GM12878 (cell line): ENCODE data around the gene LIPK. TPM values are rescaled to one million over a fixed set of nuclear protein-coding genes. Genes with fewer than 3 reads are reported as not detected.
"Not testable (repeated sequence)": the region's sequence is repeated elsewhere in the genome, so short reads cannot be mapped to it uniquely, and the experiment has no call there.

Experiments used
- ATAC-seq: fragments of 200-7000 bp; cut with Tn5 transposase; 3 replicates; pipeline ENCODE4 v1.9.1; 2020; ENCODE audit warnings: mild to moderate bottlenecking, moderate library complexity
- BruUV-seq: library from RNA; stranded (reverse); fragments of 400-500 nt; replicated peaks from 2 replicates; lab custom pipeline; 2021; lab: Mats Ljungman, UMichigan
- CTCF ChIA-PET: fragments of 300-600 bp; sonication (Branson Sonifier 250); formaldehyde crosslinking; extraction: SDS; loops from one replicate; lab custom pipeline; 2021; ENCODE audit warnings: inconsistent platforms; lab: Yijun Ruan, JAX
- POLR2A ChIA-PET: fragments of 350-600 bp; formaldehyde crosslinking; extraction: SDS; loops from one replicate; lab custom pipeline; 2021; ENCODE audit warnings: inconsistent platforms; lab: Charles Lee
- RAD21 ChIA-PET: fragments of 300-600 bp; sonication (Branson Sonifier 250); formaldehyde crosslinking; loops from one replicate; lab custom pipeline; 2023; ENCODE audit warnings: antibody characterized with exemption; ENCODE audit not compliant: unreplicated experiment; lab: Charles Lee
- SMC1A ChIA-PET: fragments of 300-600 bp; sonication (Branson Sonifier 250); formaldehyde crosslinking; loops from one replicate; lab custom pipeline; 2023; ENCODE audit not compliant: unreplicated experiment, uncharacterized antibody; lab: Charles Lee
- DNase-seq: peaks from one replicate; pipeline ENCODE4 v3.0.0-alpha.2; 2011; ENCODE audit warnings: low read depth, low spot score
- FAIRE-seq: peaks from 3 replicates; lab custom pipeline; 2011; peaks lifted over from hg19 to GRCh38; lab: Jason Lieb, UNC
- H2AFZ ChIP-seq: 2 replicates; pipeline ENCODE4 v1.6.0; 2011; ENCODE audit warnings: low read depth, low read length, control low read depth; ENCODE audit not compliant: control insufficient read depth
- H3K27ac ChIP-seq: 2 replicates; pipeline ENCODE4 v1.5.1; 2011; ENCODE audit warnings: control low read depth; ENCODE audit not compliant: control insufficient read depth, insufficient read depth
- H3K27me3 ChIP-seq, 2 experiments: replicated peaks in 1 of 2; 2 replicates each; pipeline versions ENCODE4 v1.6.0 to v1.6.1; 2011; ENCODE audit warnings: low read length in 1 of 2; ENCODE audit not compliant: control insufficient read depth in 2 of 2, insufficient read depth in 2 of 2
- H3K36me3 ChIP-seq, 2 experiments: 2 replicates each; pipeline ENCODE4 v1.5.1; 2011; ENCODE audit warnings: low read length in 1 of 2; ENCODE audit not compliant: control insufficient read depth in 2 of 2, insufficient read depth in 2 of 2
- H3K4me1 ChIP-seq: 2 replicates; pipeline ENCODE4 v1.6.1; 2011; ENCODE audit warnings: mild to moderate bottlenecking, low read length, moderate library complexity, mixed read lengths; ENCODE audit not compliant: control insufficient read depth, insufficient read depth
- H3K4me2 ChIP-seq: 2 replicates; pipeline ENCODE4 v1.6.0; 2011; ENCODE audit warnings: control low read depth; ENCODE audit not compliant: control insufficient read depth, insufficient read depth
- H3K4me3 ChIP-seq: fragments of 200-600 bp; sonication (generic); 2 replicates; pipeline ENCODE4 v1.5.1; 2016
- H3K79me2 ChIP-seq: 2 replicates; pipeline ENCODE4 v1.6.0; 2011; ENCODE audit warnings: low read length; ENCODE audit not compliant: control insufficient read depth, insufficient read depth
- H3K9ac ChIP-seq: 2 replicates; pipeline ENCODE4 v1.8.0; 2011; ENCODE audit warnings: low read length, control low read depth, mixed read lengths; ENCODE audit not compliant: control insufficient read depth, insufficient read depth
- H3K9me3 ChIP-seq: replicated peaks from 3 replicates; pipeline ENCODE4 v1.5.1; 2011; ENCODE audit warnings: mild to moderate bottlenecking, low read length; ENCODE audit not compliant: control insufficient read depth, insufficient read depth
- H4K20me1 ChIP-seq: 2 replicates; pipeline ENCODE4 v1.6.0; 2011; ENCODE audit not compliant: control insufficient read depth, insufficient read depth
- BMI1 ChIP-seq: fragments of 450-650 bp; IDR thresholded peaks from 2 replicates; pipeline ENCODE4 v1.6.1; 2016; ENCODE audit warnings: mild to moderate bottlenecking, moderate library complexity, borderline replicate concordance
- SUZ12 ChIP-seq: fragments of 200-600 bp; sonication (generic); IDR thresholded peaks from one replicate; pipeline ENCODE4 v1.6.1; 2018; ENCODE audit warnings: antibody characterized with exemption, mild to moderate bottlenecking; ENCODE audit not compliant: unreplicated experiment
- ZNF207 ChIP-seq: fragments of 450-650 bp; IDR thresholded peaks from 2 replicates; pipeline ENCODE4 v1.6.1; 2014; ENCODE audit warnings: antibody characterized with exemption, mild to moderate bottlenecking, borderline replicate concordance
- ZZZ3 ChIP-seq: IDR thresholded peaks from 2 replicates; pipeline ENCODE4 v1.6.1; 2011; ENCODE audit warnings: low read depth; ENCODE audit not compliant: control insufficient read depth, insufficient read length
- WGBS: methylation state at CpG from one replicate; pipeline ENCODE4 v1.1.6; 2016; ENCODE audit warnings: low lambda C conversion rate; ENCODE audit not compliant: insufficient replicate concordance, insufficient coverage; ENCODE audit errors: missing lambda C conversion rate; 5-methylcytosine and 5-hydroxymethylcytosine counted together
- in situ Hi-C: fragments of 300-500 bp; cut with MboI; formaldehyde crosslinking; loops from 9 replicates; pipeline ENCODE4 v1.14.3; 2018; ENCODE audit warnings: mixed read lengths
- intact Hi-C: fragments of 100-400 bp; cut with micrococcal nuclease; formaldehyde crosslinking; loops from one replicate; pipeline ENCODE4 v1.14.2; 2022; ENCODE audit not compliant: unreplicated experiment
- polyA plus RNA-seq, 11 experiments: library from polyadenylated mRNA; depleted of rRNA in 4 of 11; unstranded in 6 of 11; stranded (reverse) in 5 of 11; fragments of >200 nt; fragmentation: Nextera tagmentation in 4 of 11; fragmentation: Illumina TruSeq in 1 of 11; extraction: Ambion mirVana in 4 of 11; extraction: Trizol in 1 of 11; gene quantifications; 1 replicate in 1 of 11; 2 replicates in 10 of 11; pipeline versions ENCODE4 v1.2.1 to v1.2.3, GENCODE V29; 2011 to 2016; ENCODE audit warnings: inconsistent platforms in 2 of 11, missing spikeins in 2 of 11, low read depth in 1 of 11
- total RNA-seq, 4 experiments: library from RNA; depleted of rRNA in 3 of 4; stranded (reverse); fragments of >200 nt in 3 of 4; fragmentation: Illumina TruSeq in 1 of 4; extraction: Trizol in 1 of 4; gene quantifications; 2 replicates each; pipeline versions ENCODE4 v1.2.1 to v1.2.3, GENCODE V29; 2013 to 2021
- TF ChIP-seq, protein P1 (sequence below): fragments of 450-650 bp; IDR thresholded peaks from 2 replicates; pipeline ENCODE4 v1.6.1; 2016; ENCODE audit warnings: mild to moderate bottlenecking, moderate library complexity, borderline replicate concordance
- TF ChIP-seq, protein P2 (sequence below): IDR thresholded peaks from 2 replicates; pipeline ENCODE4 v1.6.1; 2011; ENCODE audit warnings: mild to moderate bottlenecking, low read depth, low read length, moderate library complexity; ENCODE audit not compliant: insufficient replicate concordance
- TF ChIP-seq, protein P3 (sequence below): fragments of 450-650 bp; formaldehyde crosslinking; IDR thresholded peaks from 2 replicates; pipeline ENCODE4 v1.4.0; 2020; ENCODE audit warnings: mild to moderate bottlenecking, moderate library complexity

Gene LIPK
- total and polyA plus RNA-seq, 10 of the 15 experiments (the other 5 are each of a cell fraction or from before 2014, with no cell fraction given): not detected

DNA sequence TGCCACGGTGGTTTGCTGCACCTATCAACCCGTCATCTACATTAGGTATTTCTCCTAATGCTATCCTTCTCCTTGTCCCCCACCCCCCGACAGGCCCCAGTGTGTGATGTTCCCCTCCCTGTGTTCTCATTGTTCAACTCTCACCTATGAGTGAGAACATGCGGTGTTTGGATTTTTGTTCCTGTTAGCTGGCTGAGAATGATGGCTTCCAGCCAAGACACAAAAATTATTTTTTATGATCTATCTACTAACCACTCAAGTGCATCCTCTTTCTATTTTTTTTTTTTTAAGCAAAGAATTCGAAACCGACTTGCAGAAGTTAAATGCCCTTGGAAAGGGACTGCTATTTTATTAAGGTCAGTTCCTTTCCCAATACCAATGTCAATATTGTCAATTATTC lies 3.3 kb downstream of the LIPK start:
- H3K27ac ChIP-seq, intact Hi-C loops, in situ Hi-C loops, POLR2A ChIA-PET, H3K27me3 ChIP-seq, H3K9me3 ChIP-seq, RAD21 ChIA-PET, H3K4me2 ChIP-seq, H3K4me1 ChIP-seq, FAIRE-seq, H3K36me3 ChIP-seq, SMC1A ChIA-PET, BruUV-seq, H3K4me3 ChIP-seq, ATAC-seq, H3K79me2 ChIP-seq, H3K9ac ChIP-seq, H2AFZ ChIP-seq, DNase-seq, H4K20me1 ChIP-seq: not testable (repeated sequence)
- WGBS: 42% methylated on average over 5 of the region's 6 CpGs
- CTCF ChIA-PET: interaction anchor here (0.6 kb wide), 1 partner anchor 271 kb away, joined by 3 read pairs; no protein-coding TSS in a partner anchor

DNA sequence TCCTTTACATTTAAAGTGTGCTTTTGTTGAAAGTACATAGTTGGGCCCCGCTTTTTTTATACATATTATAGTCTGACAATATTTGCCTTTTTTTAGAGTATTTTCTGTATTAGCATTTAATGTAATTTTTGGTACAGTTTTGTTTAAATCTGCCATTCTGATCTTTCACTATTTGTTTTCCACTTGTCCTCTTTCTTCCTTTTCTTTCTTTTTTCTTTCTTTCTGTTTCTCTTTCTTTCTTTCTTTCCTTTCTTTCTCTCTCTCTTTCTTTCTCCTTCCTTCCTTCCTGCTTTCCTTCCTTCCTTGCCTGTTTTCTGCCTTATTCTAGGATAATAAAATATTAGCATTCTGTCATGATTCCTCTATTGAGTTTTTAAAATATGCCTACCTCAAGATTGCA lies 9.5 kb downstream of the LIPK start:
- H3K9ac ChIP-seq: no peak overlapping the region
- no peak for FAIRE-seq
- ChIA-PET POLR2A (no interaction called here), SMC1A (no interaction called here), RAD21 (no interaction called here), CTCF (interaction anchor here (1.3 kb wide), 1 partner anchor 12 kb away, joined by 5 read pairs; no protein-coding TSS in a partner anchor)
- BruUV-seq: no TSS peak
- H4K20me1 ChIP-seq: no peaks in the 10 kb centered on the region
- H3K4me3 ChIP-seq: no peak overlapping the region
- WGBS: 81% methylated on average over 1 of the region's 1 CpG
- H3K27me3 ChIP-seq: no peaks in the 10 kb centered on the region; a peak in 1 of 4 replicates
- H3K27ac ChIP-seq: no peak overlapping the region
- no peaks in the 10 kb centered on the region for H3K9me3 ChIP-seq
- H3K36me3 ChIP-seq: no peaks in the 10 kb centered on the region
- intact Hi-C loops (no loop called here), in situ Hi-C loops (no loop called here)
- H3K4me1 ChIP-seq: no peaks in the 10 kb centered on the region
- no peak overlapping the region for H3K4me2 ChIP-seq
- no peaks in the 10 kb centered on the region for H3K79me2 ChIP-seq
- no peak overlapping the region for H2AFZ ChIP-seq
- no peak for ATAC-seq
- no peak for DNase-seq
- TF ChIP-seq, protein P1, sequence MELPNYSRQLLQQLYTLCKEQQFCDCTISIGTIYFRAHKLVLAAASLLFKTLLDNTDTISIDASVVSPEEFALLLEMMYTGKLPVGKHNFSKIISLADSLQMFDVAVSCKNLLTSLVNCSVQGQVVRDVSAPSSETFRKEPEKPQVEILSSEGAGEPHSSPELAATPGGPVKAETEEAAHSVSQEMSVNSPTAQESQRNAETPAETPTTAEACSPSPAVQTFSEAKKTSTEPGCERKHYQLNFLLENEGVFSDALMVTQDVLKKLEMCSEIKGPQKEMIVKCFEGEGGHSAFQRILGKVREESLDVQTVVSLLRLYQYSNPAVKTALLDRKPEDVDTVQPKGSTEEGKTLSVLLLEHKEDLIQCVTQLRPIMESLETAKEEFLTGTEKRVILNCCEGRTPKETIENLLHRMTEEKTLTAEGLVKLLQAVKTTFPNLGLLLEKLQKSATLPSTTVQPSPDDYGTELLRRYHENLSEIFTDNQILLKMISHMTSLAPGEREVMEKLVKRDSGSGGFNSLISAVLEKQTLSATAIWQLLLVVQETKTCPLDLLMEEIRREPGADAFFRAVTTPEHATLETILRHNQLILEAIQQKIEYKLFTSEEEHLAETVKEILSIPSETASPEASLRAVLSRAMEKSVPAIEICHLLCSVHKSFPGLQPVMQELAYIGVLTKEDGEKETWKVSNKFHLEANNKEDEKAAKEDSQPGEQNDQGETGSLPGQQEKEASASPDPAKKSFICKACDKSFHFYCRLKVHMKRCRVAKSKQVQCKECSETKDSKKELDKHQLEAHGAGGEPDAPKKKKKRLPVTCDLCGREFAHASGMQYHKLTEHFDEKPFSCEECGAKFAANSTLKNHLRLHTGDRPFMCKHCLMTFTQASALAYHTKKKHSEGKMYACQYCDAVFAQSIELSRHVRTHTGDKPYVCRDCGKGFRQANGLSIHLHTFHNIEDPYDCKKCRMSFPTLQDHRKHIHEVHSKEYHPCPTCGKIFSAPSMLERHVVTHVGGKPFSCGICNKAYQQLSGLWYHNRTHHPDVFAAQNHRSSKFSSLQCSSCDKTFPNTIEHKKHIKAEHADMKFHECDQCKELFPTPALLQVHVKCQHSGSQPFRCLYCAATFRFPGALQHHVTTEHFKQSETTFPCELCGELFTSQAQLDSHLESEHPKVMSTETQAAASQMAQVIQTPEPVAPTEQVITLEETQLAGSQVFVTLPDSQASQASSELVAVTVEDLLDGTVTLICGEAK: no peak
- TF ChIP-seq, protein P2, sequence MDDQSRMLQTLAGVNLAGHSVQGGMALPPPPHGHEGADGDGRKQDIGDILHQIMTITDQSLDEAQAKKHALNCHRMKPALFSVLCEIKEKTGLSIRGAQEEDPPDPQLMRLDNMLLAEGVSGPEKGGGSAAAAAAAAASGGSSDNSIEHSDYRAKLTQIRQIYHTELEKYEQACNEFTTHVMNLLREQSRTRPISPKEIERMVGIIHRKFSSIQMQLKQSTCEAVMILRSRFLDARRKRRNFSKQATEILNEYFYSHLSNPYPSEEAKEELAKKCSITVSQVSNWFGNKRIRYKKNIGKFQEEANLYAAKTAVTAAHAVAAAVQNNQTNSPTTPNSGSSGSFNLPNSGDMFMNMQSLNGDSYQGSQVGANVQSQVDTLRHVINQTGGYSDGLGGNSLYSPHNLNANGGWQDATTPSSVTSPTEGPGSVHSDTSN: no peak
- TF ChIP-seq ZZZ3 (no peak), ZNF207 (no peak), BMI1 (no peak), SUZ12 (no peak)
- TF ChIP-seq, protein P3, sequence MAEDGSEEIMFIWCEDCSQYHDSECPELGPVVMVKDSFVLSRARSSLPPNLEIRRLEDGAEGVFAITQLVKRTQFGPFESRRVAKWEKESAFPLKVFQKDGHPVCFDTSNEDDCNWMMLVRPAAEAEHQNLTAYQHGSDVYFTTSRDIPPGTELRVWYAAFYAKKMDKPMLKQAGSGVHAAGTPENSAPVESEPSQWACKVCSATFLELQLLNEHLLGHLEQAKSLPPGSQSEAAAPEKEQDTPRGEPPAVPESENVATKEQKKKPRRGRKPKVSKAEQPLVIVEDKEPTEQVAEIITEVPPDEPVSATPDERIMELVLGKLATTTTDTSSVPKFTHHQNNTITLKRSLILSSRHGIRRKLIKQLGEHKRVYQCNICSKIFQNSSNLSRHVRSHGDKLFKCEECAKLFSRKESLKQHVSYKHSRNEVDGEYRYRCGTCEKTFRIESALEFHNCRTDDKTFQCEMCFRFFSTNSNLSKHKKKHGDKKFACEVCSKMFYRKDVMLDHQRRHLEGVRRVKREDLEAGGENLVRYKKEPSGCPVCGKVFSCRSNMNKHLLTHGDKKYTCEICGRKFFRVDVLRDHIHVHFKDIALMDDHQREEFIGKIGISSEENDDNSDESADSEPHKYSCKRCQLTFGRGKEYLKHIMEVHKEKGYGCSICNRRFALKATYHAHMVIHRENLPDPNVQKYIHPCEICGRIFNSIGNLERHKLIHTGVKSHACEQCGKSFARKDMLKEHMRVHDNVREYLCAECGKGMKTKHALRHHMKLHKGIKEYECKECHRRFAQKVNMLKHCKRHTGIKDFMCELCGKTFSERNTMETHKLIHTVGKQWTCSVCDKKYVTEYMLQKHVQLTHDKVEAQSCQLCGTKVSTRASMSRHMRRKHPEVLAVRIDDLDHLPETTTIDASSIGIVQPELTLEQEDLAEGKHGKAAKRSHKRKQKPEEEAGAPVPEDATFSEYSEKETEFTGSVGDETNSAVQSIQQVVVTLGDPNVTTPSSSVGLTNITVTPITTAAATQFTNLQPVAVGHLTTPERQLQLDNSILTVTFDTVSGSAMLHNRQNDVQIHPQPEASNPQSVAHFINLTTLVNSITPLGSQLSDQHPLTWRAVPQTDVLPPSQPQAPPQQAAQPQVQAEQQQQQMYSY: no peak
